ENCODE data around the gene HTRA2. TPM values are rescaled to one million over a fixed set of nuclear protein-coding genes. Genes with fewer than 3 reads are reported as not detected.
A peak's percentile ranks its signal among the peaks of the same experiment; 100 is the strongest.

The HTRA2 gene
- total RNA-seq, 4 donors from 2014 or later: 25.0 to 37.6 (median 29.1) TPM

DNA sequence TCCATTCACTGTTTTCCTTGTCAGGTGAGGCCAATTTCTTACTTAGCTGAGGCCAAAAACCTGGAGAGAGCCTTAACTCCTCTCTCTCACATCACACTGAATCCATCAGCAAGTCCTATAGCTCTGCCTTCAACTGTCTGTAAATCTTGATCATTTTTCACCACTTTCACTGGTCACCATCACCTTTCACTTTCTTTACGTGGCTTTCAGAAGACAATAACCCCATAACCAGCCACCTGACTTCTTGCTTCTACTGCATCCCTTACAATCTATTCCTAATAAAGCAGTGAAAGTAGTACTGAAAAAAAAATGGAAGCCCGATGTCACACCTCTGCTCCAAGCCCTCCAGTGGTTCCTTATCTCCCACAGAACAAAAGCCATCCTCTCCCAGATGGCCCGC is 16.3 kb downstream of the HTRA2 start:
- Histone ChIP-seq H3K27me3 (no peaks in the 10 kb centered on the region), H3K36me3 (no peaks in the 10 kb centered on the region), H3K4me3 (no peak overlapping the region), H3K4me1 (peaks cover 0 to 29% (median 5%) of the 10 kb centered on the region in 3 donors), H3K27ac (no peak overlapping the region), H3K9me3 (no peaks in the 10 kb centered on the region)
- WGBS, 2 donors (ENCODE audit: low coverage in 1 of 2): 73 to 93% methylated on average over 3 of the region's 3 CpGs
- TF ChIP-seq EP300 (IDR thresholded peaks at IDR 0.05): no peak
- TF ChIP-seq POLR2AphosphoS5 (IDR thresholded peaks at IDR 0.05): no peak
- TF ChIP-seq, protein P1, sequence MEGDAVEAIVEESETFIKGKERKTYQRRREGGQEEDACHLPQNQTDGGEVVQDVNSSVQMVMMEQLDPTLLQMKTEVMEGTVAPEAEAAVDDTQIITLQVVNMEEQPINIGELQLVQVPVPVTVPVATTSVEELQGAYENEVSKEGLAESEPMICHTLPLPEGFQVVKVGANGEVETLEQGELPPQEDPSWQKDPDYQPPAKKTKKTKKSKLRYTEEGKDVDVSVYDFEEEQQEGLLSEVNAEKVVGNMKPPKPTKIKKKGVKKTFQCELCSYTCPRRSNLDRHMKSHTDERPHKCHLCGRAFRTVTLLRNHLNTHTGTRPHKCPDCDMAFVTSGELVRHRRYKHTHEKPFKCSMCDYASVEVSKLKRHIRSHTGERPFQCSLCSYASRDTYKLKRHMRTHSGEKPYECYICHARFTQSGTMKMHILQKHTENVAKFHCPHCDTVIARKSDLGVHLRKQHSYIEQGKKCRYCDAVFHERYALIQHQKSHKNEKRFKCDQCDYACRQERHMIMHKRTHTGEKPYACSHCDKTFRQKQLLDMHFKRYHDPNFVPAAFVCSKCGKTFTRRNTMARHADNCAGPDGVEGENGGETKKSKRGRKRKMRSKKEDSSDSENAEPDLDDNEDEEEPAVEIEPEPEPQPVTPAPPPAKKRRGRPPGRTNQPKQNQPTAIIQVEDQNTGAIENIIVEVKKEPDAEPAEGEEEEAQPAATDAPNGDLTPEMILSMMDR (IDR thresholded peaks at IDR 0.05): no peak
- TF ChIP-seq POLR2A (IDR thresholded peaks at IDR 0.05): no peak
- ATAC-seq: no peak

DNA sequence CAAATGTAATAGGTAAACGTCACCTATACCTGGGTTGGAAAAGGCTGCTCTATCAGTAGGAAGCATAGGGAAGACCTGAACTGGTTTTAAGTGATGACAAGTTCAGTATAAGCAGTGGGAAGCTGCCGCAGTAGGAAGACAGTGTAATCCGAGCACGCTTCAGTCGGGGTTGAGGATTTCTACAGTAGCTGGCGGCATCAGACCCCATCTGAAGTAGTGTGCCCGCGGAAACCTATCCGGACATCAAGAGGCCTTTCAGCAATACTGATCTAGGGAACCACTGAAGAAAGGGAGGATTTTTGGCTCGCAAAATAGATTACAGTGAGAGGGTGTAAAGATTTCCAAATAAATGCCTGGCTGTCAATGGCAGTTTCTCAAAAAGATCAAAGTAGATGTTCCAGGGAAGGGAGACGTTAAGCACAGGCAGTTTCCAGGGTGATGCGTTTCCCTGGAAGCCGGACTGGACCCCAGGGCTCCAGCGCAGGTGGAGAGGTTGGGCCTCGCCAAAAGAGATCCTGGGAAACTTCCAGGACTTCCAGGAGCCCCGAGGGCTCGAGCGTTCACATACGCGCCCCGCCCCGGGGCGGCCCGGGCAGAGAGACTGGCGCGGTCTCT is 18.7 kb downstream of the HTRA2 start:
- TF ChIP-seq EP300 (IDR thresholded peaks at IDR 0.05) (no peak), POLR2A (IDR thresholded peaks at IDR 0.05) (no peak), POLR2AphosphoS5 (IDR thresholded peaks at IDR 0.05) (no peak)
- TF ChIP-seq, protein P1 (IDR thresholded peaks at IDR 0.05): no peak
- H3K36me3 ChIP-seq: no peaks in the 10 kb centered on the region
- H3K27me3 ChIP-seq: no peaks in the 10 kb centered on the region
- 10 to 28% methylated on average over 14 to 16 of the region's 26 CpGs for WGBS, 2 donors (ENCODE audit: low coverage in 1 of 2)
- H3K4me1 ChIP-seq: peaks cover 0 to 35% (median 7%) of the 10 kb centered on the region in 3 donors
- H3K9me3 ChIP-seq: no peaks in the 10 kb centered on the region
- ATAC-seq: peak; percentile 28
- H3K27ac ChIP-seq: peak overlapping the region; percentile 10 to 85 (median 78)
- H3K4me3 ChIP-seq: peak overlapping the region; percentile 21 to 69

DNA sequence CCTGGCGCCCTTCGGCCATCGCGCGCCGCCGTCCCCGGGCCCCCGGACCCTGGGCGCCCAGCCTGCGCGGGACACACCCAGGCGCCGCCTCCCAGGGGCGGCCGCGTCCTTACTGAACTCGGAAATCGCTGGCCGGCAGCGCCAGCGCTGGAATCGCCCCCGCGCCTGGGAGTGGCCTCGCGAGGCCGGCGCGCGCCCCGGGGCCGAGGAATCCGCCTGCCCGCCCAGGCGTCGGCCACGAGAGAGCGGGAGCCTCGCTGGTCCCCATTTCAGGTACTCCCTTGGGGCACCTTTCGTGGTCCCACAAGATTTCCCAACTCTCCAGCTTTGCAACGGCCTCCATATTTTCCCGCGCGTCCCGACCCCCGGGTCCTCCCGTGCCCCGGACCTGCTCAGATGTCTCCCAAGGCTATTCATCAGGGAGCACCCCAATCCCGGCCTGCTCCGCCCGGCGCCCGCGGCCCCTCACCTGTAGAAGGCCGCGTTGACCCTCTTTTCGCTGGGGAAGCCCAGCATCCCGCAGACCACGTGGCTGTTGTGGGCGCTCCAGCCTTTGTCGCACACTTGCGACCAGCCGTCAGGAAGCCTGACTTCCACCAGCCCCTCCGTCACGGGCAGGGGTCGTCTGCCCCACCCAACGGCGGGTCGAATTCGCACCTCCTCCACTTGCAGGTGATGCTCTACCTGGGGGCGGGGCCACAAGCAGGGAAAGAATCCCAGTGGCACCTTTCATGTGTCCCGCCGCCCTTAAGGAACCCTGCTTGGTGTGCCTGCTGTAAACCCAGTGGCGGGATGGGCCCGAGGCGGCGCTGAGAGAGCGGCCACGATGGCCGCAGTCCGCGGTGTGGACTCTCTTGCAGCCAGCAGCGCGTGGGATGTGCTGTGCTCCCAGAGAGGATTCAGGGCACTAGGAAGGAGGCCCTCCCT is 19.4 kb downstream of the HTRA2 start:
- H3K4me3 ChIP-seq: peak overlapping the region; percentile 21 to 69
- H3K4me1 ChIP-seq: peaks cover 0 to 43% (median 9%) of the 10 kb centered on the region in 3 donors
- H3K27ac ChIP-seq: peak overlapping the region; percentile 10 to 85 (median 78)
- peak; percentile 84 for ATAC-seq
- WGBS, 2 donors (ENCODE audit: low coverage in 1 of 2): 3% methylated on average over 5 of the region's 85 CpGs; no CpG with 5 or more reads in 1 of the 2 donors
- no peaks in the 10 kb centered on the region for H3K9me3 ChIP-seq
- no peaks in the 10 kb centered on the region for H3K27me3 ChIP-seq
- H3K36me3 ChIP-seq: no peaks in the 10 kb centered on the region
- TF ChIP-seq POLR2AphosphoS5 (IDR thresholded peaks at IDR 0.05) (no peak), EP300 (IDR thresholded peaks at IDR 0.05) (no peak), POLR2A (IDR thresholded peaks at IDR 0.05) (peak; percentile 41 to 46)
- TF ChIP-seq, protein P1 (IDR thresholded peaks at IDR 0.05): peak in 1 of 4 experiments; percentile 35

DNA sequence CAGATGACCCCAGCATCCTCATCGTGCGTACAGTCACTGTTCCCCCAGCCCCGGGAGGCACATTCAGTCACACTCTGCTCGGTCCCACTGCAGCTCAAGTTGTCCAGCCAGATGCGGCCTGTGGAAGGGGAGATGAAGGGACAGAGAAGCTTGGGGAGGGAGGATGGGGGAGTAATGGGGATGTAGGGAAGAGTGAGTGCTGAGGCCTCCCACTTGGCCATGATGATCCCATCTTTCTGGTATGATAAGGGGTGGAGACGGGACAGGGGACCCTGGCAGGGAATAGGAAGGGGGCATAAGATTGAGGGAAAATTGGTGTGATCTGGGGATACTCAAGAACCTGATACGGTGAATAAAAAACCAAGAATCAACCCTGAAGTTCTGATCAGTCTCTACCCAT is 20.5 kb downstream of the HTRA2 start:
- Histone ChIP-seq H3K4me1 (peaks cover 0 to 49% (median 11%) of the 10 kb centered on the region in 3 donors), H3K27ac (no peak overlapping the region), H3K36me3 (no peaks in the 10 kb centered on the region), H3K27me3 (no peaks in the 10 kb centered on the region), H3K4me3 (no peak overlapping the region), H3K9me3 (no peaks in the 10 kb centered on the region)
- WGBS, 2 donors (ENCODE audit: low coverage in 1 of 2): 67 to 100% methylated on average over 1 of the region's 7 CpGs
- TF ChIP-seq, protein P1 (IDR thresholded peaks at IDR 0.05): no peak
- no peak for TF ChIP-seq POLR2A (IDR thresholded peaks at IDR 0.05)
- TF ChIP-seq POLR2AphosphoS5 (IDR thresholded peaks at IDR 0.05): no peak
- TF ChIP-seq EP300 (IDR thresholded peaks at IDR 0.05): no peak
- no peak for ATAC-seq
